Activated CD8-positive, alpha-beta memory T cell treated with anti-CD3 and anti-CD28 coated beads, Interleukin-2, amount 10 ng/mL, durations not matched to agents 7 days and 5 days (primary cell): ENCODE data around the gene TARM1. TPM values are rescaled to one million over a fixed set of nuclear protein-coding genes. Genes with fewer than 3 reads are reported as not detected.

Experiments
- total RNA-seq, 2 experiments: library from RNA; stranded (reverse); gene quantifications; one replicate each; pipeline ENCODE4 v1.2.3, GENCODE V29; 2021

The TARM1 gene
- total RNA-seq, 2 experiments from 2014 or later, result not detected

Other genes starting within 250 kb of the TARM1 start
- gene MYADM, start 213.5 kb downstream of the TARM1 start, total RNA-seq, result 10 to 100 TPM; 52.2 to 69.4 TPM
- not detected for gene PRKCG, start 199.2 kb downstream of the TARM1 start, total RNA-seq
- not detected for gene CACNG7, start 172.1 kb downstream of the TARM1 start, total RNA-seq
- gene CACNG8, start 118.4 kb downstream of the TARM1 start, total RNA-seq, result not detected
- gene CACNG6, start 89.7 kb downstream of the TARM1 start, total RNA-seq, result not detected
- gene VSTM1, start 17.5 kb downstream of the TARM1 start, total RNA-seq, result not detected
- under 1 TPM; 0.44 to 0.47 TPM for gene OSCAR, start 19.4 kb upstream of the TARM1 start, total RNA-seq
- 100 to 1,000 TPM; 121 to 127 TPM for gene NDUFA3, start 21.5 kb upstream of the TARM1 start, total RNA-seq
- 10 to 100 TPM; 49.4 to 50.5 TPM for gene TFPT, start 34.3 kb upstream of the TARM1 start, total RNA-seq
- 10 to 100 TPM; 63.6 to 89.0 TPM for gene PRPF31, start 34.4 kb upstream of the TARM1 start, total RNA-seq
- gene CNOT3, start 56.4 kb upstream of the TARM1 start, total RNA-seq, result 10 to 100 TPM; 67.5 to 83.1 TPM
- gene LENG1, start 78.4 kb upstream of the TARM1 start, total RNA-seq, result 1 to 10 TPM; 8.0 to 8.6 TPM
- gene TMC4, start 91.8 kb upstream of the TARM1 start, total RNA-seq, result 1 to 10 TPM in 1 of 2 experiments, under 1 TPM in 1; 0.89 to 1.3 TPM
- 10 to 100 TPM; 54.7 to 76.3 TPM for gene MBOAT7, start 108.2 kb upstream of the TARM1 start, total RNA-seq
- gene TSEN34, start 109.9 kb upstream of the TARM1 start, total RNA-seq, result 10 to 100 TPM; 11.4 to 13.5 TPM
- gene RPS9, start 119.5 kb upstream of the TARM1 start, total RNA-seq, result 1,000 to 10,000 TPM; 1,212 to 1,220 TPM
- under 1 TPM in 1 of 2 experiments, not detected in 1; 0.35 TPM for gene LILRB3, start 141.6 kb upstream of the TARM1 start, total RNA-seq
- gene LILRA6, start 161.4 kb upstream of the TARM1 start, total RNA-seq, result not detected
- gene LILRB5, start 175.9 kb upstream of the TARM1 start, total RNA-seq, result not detected
- not detected for gene LILRB2, start 199.7 kb upstream of the TARM1 start, total RNA-seq
- not detected for gene LILRA5, start 231.8 kb upstream of the TARM1 start, total RNA-seq